HCT116 (cell line): ENCODE data around the gene SLIT1. TPM values are rescaled to one million over a fixed set of nuclear protein-coding genes. Genes with fewer than 3 reads are reported as not detected.

ENCODE experiments used
- ATAC-seq: fragments of 200-7000 bp; cut with Tn5 transposase; 2 replicates; pipeline ENCODE4 v1.9.1; 2020; ENCODE audit warnings: mild to moderate bottlenecking, moderate library complexity
- BruUV-seq: library from RNA; stranded (reverse); fragments of 400-500 nt; replicated peaks from 2 replicates; lab custom pipeline; 2021; lab: Mats Ljungman, UMichigan
- CTCF ChIA-PET: fragments of 300-600 bp; sonication (Branson Sonifier 250); formaldehyde crosslinking; loops from one replicate; lab custom pipeline; 2021; ENCODE audit warnings: antibody characterized with exemption; lab: Charles Lee
- POLR2A ChIA-PET: fragments of 300-600, 350-600 bp; sonication (Branson Sonifier 250); formaldehyde crosslinking; loops from one replicate; lab custom pipeline; 2021; ENCODE audit warnings: antibody characterized with exemption; lab: Charles Lee
- RAD21 ChIA-PET, 2 experiments: fragments of 300-600 bp; sonication (Branson Sonifier 250); formaldehyde crosslinking; loops; one replicate each; lab custom pipeline; 2023; ENCODE audit warnings: low total read pairs in 2 of 2; ENCODE audit not compliant: uncharacterized antibody in 2 of 2, unreplicated experiment in 2 of 2, low non-redundant PET in 1 of 2; lab: Charles Lee
- DNase-seq: peaks from one replicate; pipeline ENCODE4 v3.0.0-alpha.2; 2010; ENCODE audit warnings: low read depth, low spot score
- H2AFZ ChIP-seq: fragments of 200-600 bp; shearing (Covaris generic), sonication (generic); 2 replicates; pipeline ENCODE4 v1.6.1; 2017; ENCODE audit warnings: low read depth, mixed run types, mixed read lengths, antibody characterized with exemption, low read length; ENCODE audit not compliant: poor library complexity, severe bottlenecking
- H3K27ac ChIP-seq: 2 replicates; pipeline ENCODE4 v1.5.1; 2012; ENCODE audit warnings: low read depth, low read length
- H3K27me3 ChIP-seq: fragments of 200-600 bp; sonication (generic); 2 replicates; pipeline ENCODE4 v1.6.1; 2016; ENCODE audit warnings: mixed run types, low read length, mixed read lengths; ENCODE audit not compliant: insufficient read depth
- H3K36me3 ChIP-seq, 2 experiments: fragments of 200-500 bp in 1 of 2; fragments of 200-600 bp in 1 of 2; sonication (Bioruptor generic) in 1 of 2; sonication (generic) in 1 of 2; 2 replicates each; pipeline versions ENCODE4 v1.5.1 to v1.6.1; 2014 to 2016; ENCODE audit warnings: low read length in 2 of 2, inconsistent platforms in 1 of 2, mixed read lengths in 1 of 2, mixed run types in 1 of 2; ENCODE audit not compliant: insufficient read depth in 2 of 2, control insufficient read depth in 1 of 2
- H3K4me1 ChIP-seq, 2 experiments: fragments of 200-600 bp in 1 of 2; sonication (generic) in 1 of 2; 2 replicates each; pipeline versions ENCODE4 v1.5.1 to v1.6.1; 2012 to 2017; ENCODE audit warnings: low read length in 2 of 2, inconsistent platforms in 1 of 2, mild to moderate bottlenecking in 1 of 2, mixed read lengths in 1 of 2, mixed run types in 1 of 2, moderate library complexity in 1 of 2; ENCODE audit not compliant: insufficient read depth in 2 of 2, control insufficient read depth in 1 of 2
- H3K4me2 ChIP-seq: fragments of 200-600 bp; sonication (generic); 2 replicates; pipeline ENCODE4 v1.6.1; 2017; ENCODE audit warnings: mixed run types, low read length, mixed read lengths
- H3K4me3 ChIP-seq, 2 experiments: fragments of 200-600 bp in 1 of 2; sonication (generic) in 1 of 2; replicated peaks in 1 of 2; 2 replicates each; pipeline ENCODE4 v1.5.1; 2011 to 2016; ENCODE audit warnings: low read length in 2 of 2, control low read depth in 1 of 2, low read depth in 1 of 2, mild to moderate bottlenecking in 1 of 2, mixed read lengths in 1 of 2, mixed run types in 1 of 2
- H3K79me2 ChIP-seq: fragments of 200-600 bp; sonication (generic); 2 replicates; pipeline ENCODE4 v1.6.1; 2017; ENCODE audit warnings: mild to moderate bottlenecking, mixed run types, low read length, moderate library complexity, mixed read lengths; ENCODE audit not compliant: insufficient read depth
- H3K9ac ChIP-seq: fragments of 200-600 bp; sonication (generic); 2 replicates; pipeline ENCODE4 v1.6.1; 2016; ENCODE audit warnings: low read length, mixed read lengths
- H3K9me2 ChIP-seq: fragments of 200-600 bp; sonication (generic), shearing (Covaris generic); 2 replicates; pipeline ENCODE4 v1.6.1; 2017; ENCODE audit warnings: mixed run types, mild to moderate bottlenecking, moderate library complexity; ENCODE audit not compliant: insufficient read depth
- H3K9me3 ChIP-seq, 2 experiments: fragments of 200-500 bp in 1 of 2; fragments of 200-600 bp in 1 of 2; sonication (Bioruptor generic) in 1 of 2; sonication (generic) in 1 of 2; 2 replicates each; pipeline ENCODE4 v1.6.1; 2014 to 2017; ENCODE audit warnings: low read length in 2 of 2, mixed read lengths in 2 of 2, inconsistent platforms in 1 of 2, low read depth in 1 of 2, mild to moderate bottlenecking in 1 of 2, mixed run types in 1 of 2, moderate library complexity in 1 of 2; ENCODE audit not compliant: control insufficient read depth in 1 of 2, insufficient read depth in 1 of 2
- H4K20me1 ChIP-seq: fragments of 200-600 bp; sonication (generic), shearing (Covaris generic); 2 replicates; pipeline ENCODE4 v1.6.1; 2017; ENCODE audit warnings: mixed run types, mild to moderate bottlenecking, moderate library complexity; ENCODE audit not compliant: insufficient read depth
- ATF3 ChIP-seq: IDR thresholded peaks from 2 replicates; pipeline ENCODE4 v1.6.1; 2012
- CBX3 ChIP-seq: IDR thresholded peaks from 2 replicates; pipeline ENCODE4 v1.6.1; 2012; ENCODE audit warnings: low read depth
- CEBPB ChIP-seq: IDR thresholded peaks from 2 replicates; pipeline ENCODE4 v1.6.1; 2012; ENCODE audit warnings: low read depth
- EGR1 ChIP-seq: IDR thresholded peaks from 2 replicates; pipeline ENCODE4 v1.6.1; 2012; ENCODE audit warnings: low read depth
- EZH2 ChIP-seq: fragments of 200-600 bp; sonication (generic); IDR thresholded peaks from 2 replicates; pipeline ENCODE4 v1.6.1; 2017; ENCODE audit warnings: antibody characterized with exemption, mixed run types
- EZH2phosphoT487 ChIP-seq: fragments of 200-600 bp; IDR thresholded peaks from 2 replicates; pipeline ENCODE4 v1.6.1; 2018; ENCODE audit warnings: antibody characterized with exemption, borderline replicate concordance
- FOSL1 ChIP-seq: IDR thresholded peaks from 2 replicates; pipeline ENCODE4 v1.6.1; 2012; ENCODE audit warnings: low read depth
- MAX ChIP-seq: IDR thresholded peaks from 2 replicates; pipeline ENCODE4 v1.6.1; 2012
- POLR2AphosphoS5 ChIP-seq: IDR thresholded peaks from 2 replicates; pipeline ENCODE4 v1.6.1; 2011; ENCODE audit warnings: mild to moderate bottlenecking, low read depth, low read length, moderate library complexity
- RAD21 ChIP-seq: IDR thresholded peaks from 2 replicates; pipeline ENCODE4 v1.6.1; 2012; ENCODE audit warnings: low read depth, mild to moderate bottlenecking
- REST ChIP-seq: IDR thresholded peaks from 2 replicates; pipeline ENCODE4 v1.6.1; 2012; ENCODE audit warnings: low read depth
- SRF ChIP-seq: IDR thresholded peaks from 2 replicates; pipeline ENCODE4 v1.6.1; 2012; ENCODE audit warnings: low read depth
- TCF7L2 ChIP-seq: IDR thresholded peaks from 2 replicates; pipeline ENCODE4 v1.7.0; 2011; ENCODE audit warnings: borderline replicate concordance, inconsistent platforms; ENCODE audit not compliant: insufficient read depth, insufficient read length; ENCODE audit errors: extremely low read depth
- YY1 ChIP-seq: IDR thresholded peaks from 2 replicates; pipeline ENCODE4 v1.6.1; 2011; ENCODE audit warnings: low read length, low read depth, moderate library complexity, mild to moderate bottlenecking; ENCODE audit not compliant: insufficient replicate concordance; ENCODE audit errors: extremely low read depth
- ZNF274 ChIP-seq: fragments of 200-500 bp; sonication (Bioruptor generic); IDR thresholded peaks from 2 replicates; pipeline ENCODE4 v1.6.1; 2014; ENCODE audit warnings: mild to moderate bottlenecking, low read depth, low read length, inconsistent platforms
- intact Hi-C: fragments of 100-400 bp; cut with micrococcal nuclease; formaldehyde crosslinking; loops from 2 replicates; pipeline ENCODE4 v1.10.0; 2022
- total RNA-seq: library from RNA; stranded (reverse); gene quantifications from one replicate; pipeline ENCODE4 v1.2.1, GENCODE V29; 2021; ENCODE audit not compliant: unreplicated experiment

Gene SLIT1
- total RNA-seq, 1 experiment from 2014 or later = 0.42 TPM

GRCh38 chr10:97173036-97173435 is 12.7 kb downstream of the SLIT1 start:
- no peak for DNase-seq
- RAD21 ChIA-PET = no interaction called here
- Histone ChIP-seq H3K9ac (no peak overlapping the region), H3K4me2 (no peak overlapping the region), H3K27me3 (peaks cover 8% of the 10 kb centered on the region; the same call in 1 of the 2 replicates), H4K20me1 (no peaks in the 10 kb centered on the region), H3K9me3 (no peaks in the 10 kb centered on the region), H3K4me3 (no peak overlapping the region), H3K27ac (no peak overlapping the region), H3K4me1 (peaks cover 4 to 5% of the 10 kb centered on the region in 2 experiments; a peak in 2 of 4 replicates), H3K9me2 (no peaks in the 10 kb centered on the region), H3K36me3 (no peaks in the 10 kb centered on the region), H3K79me2 (no peaks in the 10 kb centered on the region), H2AFZ (no peak overlapping the region)
- POLR2A ChIA-PET = no interaction called here
- no TSS peak for BruUV-seq
- CTCF ChIA-PET = no interaction called here
- intact Hi-C loops = no loop called here
- ATAC-seq = no peak
- TF ChIP-seq REST (no peak), CEBPB (no peak), SRF (no peak), MAX (no peak), ZNF274 (no peak), YY1 (no peak), CBX3 (no peak), FOSL1 (no peak), RAD21 (no peak), POLR2AphosphoS5 (no peak), EZH2phosphoT487 (no peak), TCF7L2 (no peak), ATF3 (no peak), EZH2 (no peak), EGR1 (no peak)
